SK-N-SH treated with all-trans-retinoic acid at 6 μM for 48 hours (cell line): Measurements from ENCODE around the gene TMEM30B.

Source experiments
- ATAC-seq: fragments of 200-7000 bp; cut with Tn5 transposase; 3 replicates; pipeline ENCODE4 v1.9.1; 2020; ENCODE audit warnings: mild to moderate bottlenecking, moderate library complexity
- ARNTL ChIP-seq: fragments of 450-650 bp; formaldehyde crosslinking; IDR thresholded peaks from 2 replicates; pipeline ENCODE4 v1.5.0; 2020; ENCODE audit warnings: low read depth, mild to moderate bottlenecking, moderate library complexity, borderline replicate concordance
- BACH2 ChIP-seq: fragments of 250-450 bp; sonication (Bioruptor Pico); IDR thresholded peaks from 2 replicates; pipeline ENCODE4 v1.9.0; 2021; ENCODE audit warnings: mild to moderate bottlenecking, borderline replicate concordance
- CREB5 ChIP-seq: fragments of 250-450 bp; sonication (Bioruptor Pico); IDR thresholded peaks from 2 replicates; pipeline ENCODE4 v1.5.1; 2020; ENCODE audit warnings: low read depth, mild to moderate bottlenecking, moderate library complexity
- CSDC2 ChIP-seq: fragments of 250-450 bp; sonication (Bioruptor Pico); IDR thresholded peaks from 2 replicates; pipeline ENCODE4 v1.5.0; 2020; ENCODE audit warnings: mild to moderate bottlenecking, moderate library complexity
- CSRNP3 ChIP-seq: fragments of 250-450 bp; sonication (Bioruptor Pico); IDR thresholded peaks from 2 replicates; pipeline ENCODE4 v1.5.1; 2021; ENCODE audit warnings: mild to moderate bottlenecking, moderate library complexity
- ESRRG ChIP-seq: fragments of 250-450 bp; sonication (Bioruptor Pico); IDR thresholded peaks from 2 replicates; pipeline ENCODE4 v1.6.1; 2021; ENCODE audit warnings: mild to moderate bottlenecking
- GLIS3 ChIP-seq: fragments of 250-450 bp; sonication (Bioruptor Pico); IDR thresholded peaks from 2 replicates; pipeline ENCODE4 v1.5.0; 2020; ENCODE audit warnings: mild to moderate bottlenecking, moderate library complexity
- ISL1 ChIP-seq: fragments of 250-450 bp; sonication (Bioruptor Pico); IDR thresholded peaks from 2 replicates; pipeline ENCODE4 v2.1.2; 2022; ENCODE audit warnings: mild to moderate bottlenecking, moderate library complexity
- OSR1 ChIP-seq: fragments of 250-450 bp; sonication (Bioruptor Pico); IDR thresholded peaks from 2 replicates; pipeline ENCODE4 v1.8.0; 2022; ENCODE audit warnings: moderate library complexity, mild to moderate bottlenecking, inconsistent platforms
- POU6F1 ChIP-seq: fragments of 250-450 bp; sonication (Bioruptor Pico); IDR thresholded peaks from 2 replicates; pipeline ENCODE4 v1.8.0; 2021; ENCODE audit warnings: low read depth, mild to moderate bottlenecking, moderate library complexity, borderline replicate concordance
- PPARA ChIP-seq: fragments of 250-450 bp; sonication (Bioruptor Pico); IDR thresholded peaks from 2 replicates; pipeline ENCODE4 v1.5.0; 2020; ENCODE audit warnings: mild to moderate bottlenecking, borderline replicate concordance
- RARB ChIP-seq: fragments of 250-450 bp; sonication (Bioruptor Pico); IDR thresholded peaks from 2 replicates; pipeline ENCODE4 v1.8.0; 2021; ENCODE audit warnings: mild to moderate bottlenecking, moderate library complexity
- SNAI2 ChIP-seq: fragments of 250-450 bp; sonication (Bioruptor Pico); IDR thresholded peaks from 2 replicates; pipeline ENCODE4 v1.5.0; 2020; ENCODE audit warnings: mild to moderate bottlenecking, moderate library complexity
- TCF4 ChIP-seq: fragments of 250-450 bp; sonication (Bioruptor Pico); IDR thresholded peaks from 2 replicates; pipeline ENCODE4 v1.8.0; 2021; ENCODE audit warnings: mild to moderate bottlenecking, moderate library complexity, borderline replicate concordance
- TOX ChIP-seq: fragments of 250-450 bp; sonication (Bioruptor Pico); IDR thresholded peaks from 2 replicates; pipeline ENCODE4 v1.8.0; 2021; ENCODE audit warnings: mild to moderate bottlenecking, moderate library complexity, borderline replicate concordance
- TSHZ2 ChIP-seq: fragments of 250-450 bp; sonication (Bioruptor Pico); IDR thresholded peaks from 2 replicates; pipeline ENCODE4 v1.5.0; 2020; ENCODE audit warnings: mild to moderate bottlenecking, moderate library complexity
- ZC3H10 ChIP-seq: fragments of 250-450 bp; sonication (Bioruptor Pico); IDR thresholded peaks from 2 replicates; pipeline ENCODE4 v1.5.1; 2021; ENCODE audit warnings: mild to moderate bottlenecking, moderate library complexity
- ZFP3 ChIP-seq: fragments of 250-450 bp; sonication (Bioruptor Pico); IDR thresholded peaks from 2 replicates; pipeline ENCODE4 v1.5.0; 2020; ENCODE audit warnings: mild to moderate bottlenecking, moderate library complexity
- ZFP30 ChIP-seq: fragments of 450-650 bp; formaldehyde crosslinking; IDR thresholded peaks from 2 replicates; pipeline ENCODE4 v1.5.0; 2022; ENCODE audit warnings: mild to moderate bottlenecking, moderate library complexity
- ZNF565 ChIP-seq: fragments of 450-650 bp; formaldehyde crosslinking; conservative IDR thresholded peaks from 2 replicates; pipeline ENCODE4 v1.5.0; 2020; ENCODE audit warnings: low read depth, mild to moderate bottlenecking, moderate library complexity
- ZNF70 ChIP-seq: fragments of 450-650 bp; formaldehyde crosslinking; IDR thresholded peaks from 2 replicates; pipeline ENCODE4 v1.5.0; 2020; ENCODE audit warnings: mild to moderate bottlenecking, moderate library complexity
- ZNF8 ChIP-seq: fragments of 450-650 bp; formaldehyde crosslinking; IDR thresholded peaks from 2 replicates; pipeline ENCODE4 v1.5.0; 2020; ENCODE audit warnings: mild to moderate bottlenecking, moderate library complexity

The TMEM30B gene

GRCh38 chr14:61234215-61234916 lies 46.8 kb downstream of the TMEM30B start:
- ATAC-seq = no peak
- TF ChIP-seq TOX (CRISPR knock-in tag) = no peak
- no peak for TF ChIP-seq TCF4
- TF ChIP-seq PPARA (CRISPR knock-in tag) = no peak
- TF ChIP-seq CREB5 (CRISPR knock-in tag) = no peak
- TF ChIP-seq GLIS3 (CRISPR knock-in tag) = no peak
- TF ChIP-seq BACH2 = no peak
- no peak for TF ChIP-seq ZNF70 (CRISPR knock-in tag)
- no peak for TF ChIP-seq SNAI2 (CRISPR knock-in tag)

- TF ChIP-seq ARNTL (CRISPR knock-in tag) (no peak), BACH2 (no peak), ZNF70 (CRISPR knock-in tag) (no peak), ZFP3 (CRISPR knock-in tag) (no peak), POU6F1 (CRISPR knock-in tag) (no peak)
- no peak for ATAC-seq
These were observed 47.6 kb downstream of the TMEM30B start for GRCh38 chr14:61233436-61233956.

- no peak for TF ChIP-seq ISL1 (CRISPR knock-in tag)
- no peak for TF ChIP-seq SNAI2 (CRISPR knock-in tag)
- TF ChIP-seq TSHZ2 (CRISPR knock-in tag) = no peak
- no peak for TF ChIP-seq PPARA (CRISPR knock-in tag)
- no peak for TF ChIP-seq RARB
- TF ChIP-seq TCF4 = no peak
- no peak for TF ChIP-seq ZNF8 (CRISPR knock-in tag)
- no peak for TF ChIP-seq ZNF70 (CRISPR knock-in tag)
- TF ChIP-seq ZC3H10 (CRISPR knock-in tag) = no peak
- no peak for TF ChIP-seq ESRRG
- no peak for TF ChIP-seq OSR1 (CRISPR knock-in tag)
- TF ChIP-seq CSRNP3 (CRISPR knock-in tag) = no peak
- no peak for TF ChIP-seq CREB5 (CRISPR knock-in tag)
- TF ChIP-seq POU6F1 (CRISPR knock-in tag) = no peak
- no peak for TF ChIP-seq ZNF565 (CRISPR knock-in tag)
- no peak for TF ChIP-seq TOX (CRISPR knock-in tag)
- no peak for TF ChIP-seq BACH2
- TF ChIP-seq ZFP30 (CRISPR knock-in tag) = no peak
- no peak for TF ChIP-seq CSDC2
- TF ChIP-seq GLIS3 (CRISPR knock-in tag) = no peak
- ATAC-seq = no peak
These were observed 49.3 kb downstream of the TMEM30B start for GRCh38 chr14:61231810-61232209.
